HG02642 (cell line): ENCODE measurements around the gene FCRLA.
A peak's percentile ranks its signal among the peaks of the same experiment; 100 is the strongest.

Source experiments
- ATAC-seq: cut with Tn5 transposase; IDR thresholded peaks from one replicate; pipeline ENCODE4 v1.9.1; 2021; ENCODE audit warnings: mild to moderate bottlenecking; ENCODE audit not compliant: unreplicated experiment, poor library complexity

The FCRLA gene

GRCh38 chr1:161730050-161730564 is 23.1 kb downstream of the FCRLA start:
- no peak for ATAC-seq

GRCh38 chr1:161731241-161731640 is 24.2 kb downstream of the FCRLA start:
- ATAC-seq, result no peak

GRCh38 chr1:161731981-161732718 is 25.1 kb downstream of the FCRLA start:
- ATAC-seq, result no peak

GRCh38 chr1:161733526-161733925 is 26.5 kb downstream of the FCRLA start:
- no peak for ATAC-seq

- no peak for ATAC-seq
Measured at GRCh38 chr1:161735837-161736236, 28.8 kb downstream of the FCRLA start.

- no peak for ATAC-seq
Measured at GRCh38 chr1:161736335-161736969, 29.4 kb downstream of the FCRLA start.

- ATAC-seq, result no peak
Measured at GRCh38 chr1:161737625-161738024, 30.6 kb downstream of the FCRLA start.

- ATAC-seq, result peak; percentile 59
Measured at GRCh38 chr1:161738627-161739287, 31.7 kb downstream of the FCRLA start.

GRCh38 chr1:161739865-161740566 is 33.0 kb downstream of the FCRLA start:
- ATAC-seq, result no peak

GRCh38 chr1:161740921-161741320 is 33.9 kb downstream of the FCRLA start:
- no peak for ATAC-seq

GRCh38 chr1:161743231-161743630 is 36.2 kb downstream of the FCRLA start:
- no peak for ATAC-seq

GRCh38 chr1:161747801-161748200 is 40.8 kb downstream of the FCRLA start:
- ATAC-seq, result no peak

- peak; percentile 96 for ATAC-seq
Measured at GRCh38 chr1:161749509-161750407, 42.7 kb downstream of the FCRLA start, which contains the start of gene DUSP12. DUSP12 (plus strand) TSS chr1:161749786; CDS start chr1:161749802, 16 bp downstream.

GRCh38 chr1:161763522-161764098 is 56.6 kb downstream of the FCRLA start:
- ATAC-seq, result no peak
